Fibroblast of pulmonary artery (primary cell): ENCODE measurements around the gene RAP1A.

Experiments
- DNase-seq: peaks from one replicate; pipeline ENCODE4 v3.0.0-alpha.2; 2010; ENCODE audit warnings: low read depth
- H3K4me3 ChIP-seq: replicated peaks from 2 replicates; pipeline ENCODE4 v1.5.1; 2011; ENCODE audit warnings: low read depth, mild to moderate bottlenecking, control low read depth, low read length, moderate library complexity
- TF ChIP-seq, protein P1 (sequence below): IDR thresholded peaks from 2 replicates; pipeline ENCODE4 v1.5.1; 2011; ENCODE audit warnings: mild to moderate bottlenecking, control low read depth, low read length, inconsistent platforms; ENCODE audit errors: missing control alignments

RAP1A gene

DNA sequence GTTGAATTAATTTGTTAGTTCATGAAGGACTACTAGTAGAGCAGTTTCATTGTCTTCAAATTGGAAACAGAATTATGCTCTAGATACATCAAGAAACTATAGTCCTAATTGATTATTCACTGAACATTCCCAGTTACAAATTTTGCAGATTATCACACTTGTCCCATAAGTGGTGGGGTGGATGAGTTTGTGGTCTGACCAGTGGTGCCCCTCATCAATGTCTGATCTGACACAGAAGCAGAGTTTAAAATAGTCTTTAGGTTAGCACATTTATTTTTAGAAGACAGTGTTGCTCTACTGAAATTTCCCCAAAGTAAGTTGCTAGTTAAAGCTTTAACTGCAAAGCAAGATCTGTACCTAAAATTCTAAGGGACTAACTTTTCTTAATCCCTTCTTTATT lies 76.7 kb downstream of the RAP1A start:
- H3K4me3 ChIP-seq: no peak overlapping the region
- TF ChIP-seq, protein P1, sequence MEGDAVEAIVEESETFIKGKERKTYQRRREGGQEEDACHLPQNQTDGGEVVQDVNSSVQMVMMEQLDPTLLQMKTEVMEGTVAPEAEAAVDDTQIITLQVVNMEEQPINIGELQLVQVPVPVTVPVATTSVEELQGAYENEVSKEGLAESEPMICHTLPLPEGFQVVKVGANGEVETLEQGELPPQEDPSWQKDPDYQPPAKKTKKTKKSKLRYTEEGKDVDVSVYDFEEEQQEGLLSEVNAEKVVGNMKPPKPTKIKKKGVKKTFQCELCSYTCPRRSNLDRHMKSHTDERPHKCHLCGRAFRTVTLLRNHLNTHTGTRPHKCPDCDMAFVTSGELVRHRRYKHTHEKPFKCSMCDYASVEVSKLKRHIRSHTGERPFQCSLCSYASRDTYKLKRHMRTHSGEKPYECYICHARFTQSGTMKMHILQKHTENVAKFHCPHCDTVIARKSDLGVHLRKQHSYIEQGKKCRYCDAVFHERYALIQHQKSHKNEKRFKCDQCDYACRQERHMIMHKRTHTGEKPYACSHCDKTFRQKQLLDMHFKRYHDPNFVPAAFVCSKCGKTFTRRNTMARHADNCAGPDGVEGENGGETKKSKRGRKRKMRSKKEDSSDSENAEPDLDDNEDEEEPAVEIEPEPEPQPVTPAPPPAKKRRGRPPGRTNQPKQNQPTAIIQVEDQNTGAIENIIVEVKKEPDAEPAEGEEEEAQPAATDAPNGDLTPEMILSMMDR: no peak
- DNase-seq: no peak

DNA sequence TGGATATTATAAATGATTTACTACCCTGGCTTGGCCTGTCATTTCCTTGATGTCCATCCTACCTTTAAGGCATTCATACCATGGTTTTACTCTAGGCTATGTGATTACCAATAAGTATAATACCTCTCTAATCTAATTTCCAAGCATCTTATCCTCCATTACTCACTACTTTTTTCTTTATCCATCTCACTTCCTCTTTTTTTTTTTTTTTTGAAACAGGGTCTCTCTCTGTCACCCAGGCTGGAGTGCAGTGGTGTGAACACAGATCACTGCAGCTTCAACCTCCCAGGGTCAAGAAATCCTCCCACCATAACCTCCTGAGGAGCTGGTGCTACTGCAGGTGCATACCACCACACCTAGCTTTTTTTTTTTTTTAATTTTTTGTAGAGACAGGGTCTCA lies 79.7 kb downstream of the RAP1A start:
- TF ChIP-seq, protein P1: no peak
- H3K4me3 ChIP-seq: no peak overlapping the region
- DNase-seq: no peak

DNA sequence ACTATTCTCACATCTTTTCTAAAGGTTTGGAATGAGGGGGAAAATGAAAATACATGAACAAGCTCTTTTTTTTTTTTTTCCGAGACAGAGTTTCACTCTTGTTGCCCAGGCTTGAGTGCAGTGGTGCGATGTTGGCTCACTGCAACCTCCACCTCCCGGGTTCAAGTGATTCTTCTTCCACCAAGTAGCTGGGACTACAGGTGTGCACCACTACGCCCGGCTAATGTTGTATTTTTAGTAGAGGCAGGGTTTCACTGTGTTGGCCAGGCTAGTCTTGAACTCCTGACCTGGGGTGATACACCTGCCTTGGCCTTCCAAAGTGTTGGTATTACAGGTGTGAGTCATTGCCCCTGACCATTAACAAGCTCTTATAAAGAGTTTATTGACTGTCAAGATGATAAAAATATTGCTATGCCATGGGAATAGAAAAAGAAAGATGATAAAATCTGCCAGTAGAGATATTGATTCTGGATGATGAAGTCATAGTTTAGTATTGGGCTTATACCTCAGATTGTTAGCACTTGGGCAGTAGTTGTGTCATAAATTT lies 83.0 kb downstream of the RAP1A start:
- H3K4me3 ChIP-seq: no peak overlapping the region
- no peak for DNase-seq
- TF ChIP-seq, protein P1: no peak

DNA sequence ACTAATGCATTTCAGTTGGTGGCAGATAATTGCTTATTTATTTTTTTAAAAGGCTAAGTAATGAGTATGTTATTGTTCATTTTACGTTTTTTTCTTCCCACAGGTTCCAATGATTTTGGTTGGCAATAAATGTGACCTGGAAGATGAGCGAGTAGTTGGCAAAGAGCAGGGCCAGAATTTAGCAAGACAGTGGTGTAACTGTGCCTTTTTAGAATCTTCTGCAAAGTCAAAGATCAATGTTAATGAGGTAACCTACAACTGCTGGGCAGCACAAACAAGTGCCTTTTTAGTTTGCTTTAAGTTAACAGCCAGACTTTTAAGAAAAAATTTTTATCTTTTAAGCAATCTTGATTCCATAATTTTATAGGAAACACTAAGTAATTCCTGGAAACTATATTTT lies 84.7 kb downstream of the RAP1A start:
- no peak overlapping the region for H3K4me3 ChIP-seq
- TF ChIP-seq, protein P1: no peak
- no peak for DNase-seq

DNA sequence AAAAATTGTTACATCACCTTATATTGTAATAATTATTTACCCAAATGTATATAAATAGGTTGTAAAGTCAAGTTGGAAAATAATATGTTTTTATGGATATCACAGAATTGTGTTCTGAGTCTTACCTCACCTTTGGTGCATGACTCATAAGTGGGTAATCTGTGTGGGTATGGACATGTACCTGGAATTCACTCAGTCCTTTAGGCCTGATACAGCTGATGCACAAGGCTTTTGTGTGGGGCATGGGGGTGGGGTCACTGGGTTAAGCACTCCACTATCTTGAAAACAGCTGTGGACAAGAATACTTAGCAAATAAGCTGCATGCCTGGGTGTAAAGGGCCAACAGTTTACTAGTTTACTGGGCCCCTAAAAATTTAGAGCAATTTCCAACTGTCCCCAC lies 85.2 kb downstream of the RAP1A start:
- no peak for DNase-seq
- H3K4me3 ChIP-seq: no peak overlapping the region
- TF ChIP-seq, protein P1: no peak

DNA sequence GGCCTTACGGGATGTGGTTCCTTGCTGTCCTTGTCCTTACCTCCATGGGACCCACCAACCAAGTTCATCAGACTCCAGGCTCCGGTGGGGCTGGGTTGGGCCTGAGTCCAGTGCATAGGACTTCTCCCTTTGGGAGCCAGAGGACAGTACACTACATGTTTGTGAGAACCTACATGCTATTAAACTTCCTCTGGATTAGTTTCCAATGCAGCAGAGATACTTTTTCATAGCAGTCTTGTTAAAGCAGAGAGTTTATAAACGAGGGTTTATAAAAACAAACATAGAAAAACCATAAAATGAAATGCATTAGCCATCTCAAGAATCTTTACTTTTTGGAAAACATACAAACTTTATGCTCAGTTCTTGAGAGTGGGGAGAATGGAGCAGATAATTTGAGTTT lies 86.3 kb downstream of the RAP1A start:
- TF ChIP-seq, protein P1: no peak
- DNase-seq: no peak
- no peak overlapping the region for H3K4me3 ChIP-seq

DNA sequence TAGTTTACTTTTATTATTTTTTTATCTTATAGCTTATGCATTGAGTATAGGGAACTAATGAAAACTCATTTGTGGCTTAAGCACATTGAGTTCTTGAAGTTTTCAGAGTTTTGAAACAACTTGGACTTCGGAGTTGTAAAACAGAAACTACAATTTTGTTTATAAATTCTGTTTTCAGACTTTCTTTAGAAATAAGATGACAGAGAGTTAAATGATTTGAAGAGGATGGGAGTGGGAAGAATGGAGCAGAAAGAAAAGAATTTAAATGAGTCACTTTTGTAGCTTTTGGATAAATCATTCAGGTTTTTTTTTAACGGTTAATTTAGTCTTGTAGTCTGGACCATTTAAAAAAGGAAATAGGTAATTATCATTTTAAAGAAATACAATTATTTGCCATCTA lies 87.3 kb downstream of the RAP1A start:
- TF ChIP-seq, protein P1: no peak
- no peak overlapping the region for H3K4me3 ChIP-seq
- DNase-seq: no peak
